HK-2 (cell line): ENCODE data around the gene ALCAM.

Experiments
- DNase-seq: peaks from one replicate; pipeline ENCODE4 v3.0.0-alpha.2; 2018; ENCODE audit not compliant: unreplicated experiment

The ALCAM gene

DNA sequence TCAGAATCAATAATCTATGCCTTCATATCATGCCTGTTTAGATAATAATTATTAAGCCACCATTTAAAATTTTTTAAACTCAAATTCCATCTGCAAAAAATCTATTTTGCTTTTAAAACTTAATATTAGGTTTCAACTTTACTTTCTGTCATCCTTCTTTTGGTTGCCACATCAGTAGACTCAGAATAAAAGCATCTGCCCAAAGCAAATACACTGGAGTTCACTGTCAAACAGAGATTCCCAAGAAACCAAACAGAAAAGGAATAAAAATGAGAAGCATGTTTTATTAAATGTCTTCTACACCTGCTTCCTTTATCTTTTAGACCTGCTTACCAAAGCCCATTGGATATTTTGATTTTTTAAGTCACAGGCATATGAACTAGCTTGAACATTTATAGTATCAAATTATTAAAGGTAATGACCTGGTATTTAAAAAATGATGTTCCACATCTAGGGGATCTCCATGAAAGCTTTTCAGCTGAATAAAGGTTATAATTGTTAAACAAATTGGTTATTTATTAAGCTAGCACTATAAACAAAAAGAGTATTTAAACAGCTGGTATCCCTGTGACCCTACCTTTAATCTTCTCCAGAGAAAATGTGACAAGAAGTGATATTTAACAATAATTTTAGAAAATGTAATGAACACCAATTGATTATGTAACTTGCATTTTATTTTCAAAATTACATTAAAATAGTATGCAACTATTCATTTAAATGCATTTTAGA is 62.5 kb downstream of the ALCAM start:
- DNase-seq = no peak

DNA sequence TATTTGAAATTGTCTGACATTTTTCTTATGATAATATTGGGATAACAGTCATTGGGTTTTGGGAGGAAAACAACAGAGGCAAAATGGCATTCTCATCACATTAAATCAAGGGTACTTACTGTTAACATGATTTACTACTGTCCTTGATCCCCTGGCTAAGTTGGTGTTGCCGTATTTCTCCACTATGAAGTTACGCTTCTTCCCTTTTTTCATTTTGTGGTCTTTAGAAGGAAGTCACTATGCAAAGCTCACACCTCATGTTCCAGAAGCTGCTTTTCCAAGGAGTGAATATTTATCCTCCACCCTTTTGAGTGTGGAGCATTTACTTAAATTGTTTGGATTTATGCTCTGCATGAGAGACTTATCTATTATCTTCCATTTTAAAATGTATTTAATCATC is 63.7 kb downstream of the ALCAM start:
- DNase-seq = no peak

DNA sequence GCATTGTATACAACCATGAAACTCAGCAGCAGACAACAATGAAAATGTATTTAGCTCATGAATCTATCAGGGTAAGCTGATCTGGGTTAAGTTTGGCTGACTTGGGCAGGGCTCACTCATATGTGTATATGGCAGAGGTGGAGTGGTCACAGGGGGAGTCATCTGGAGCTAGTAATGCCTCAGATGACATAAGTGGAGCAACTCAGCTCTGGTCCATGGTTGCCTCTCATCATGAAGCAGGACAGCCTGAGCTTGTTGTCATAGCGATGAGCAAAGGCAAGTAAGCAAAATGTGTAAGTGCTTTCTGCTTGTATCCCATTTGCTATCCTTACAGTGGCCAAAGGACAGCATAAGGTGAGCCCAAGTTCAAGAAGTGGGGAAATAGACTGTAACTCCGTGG is 64.5 kb downstream of the ALCAM start:
- no peak for DNase-seq

DNA sequence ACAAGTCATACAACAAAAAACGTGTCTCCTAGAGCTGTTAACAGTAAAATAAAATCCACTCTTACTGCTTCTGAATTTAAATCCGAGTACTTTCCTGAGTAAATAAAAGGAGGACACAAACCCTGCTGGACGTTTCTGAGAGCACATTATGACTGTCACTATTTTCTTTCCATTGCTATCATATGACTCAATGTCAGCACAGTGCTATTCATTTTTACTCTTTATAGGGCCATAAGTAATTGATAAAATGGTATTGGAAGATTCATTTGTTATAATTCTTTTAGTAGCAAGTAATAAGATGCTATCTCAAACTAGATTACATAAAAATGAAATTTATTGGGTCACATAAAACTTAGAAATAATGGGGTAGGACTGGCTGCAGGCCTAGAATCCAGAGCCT is 68.6 kb downstream of the ALCAM start:
- no peak for DNase-seq

DNA sequence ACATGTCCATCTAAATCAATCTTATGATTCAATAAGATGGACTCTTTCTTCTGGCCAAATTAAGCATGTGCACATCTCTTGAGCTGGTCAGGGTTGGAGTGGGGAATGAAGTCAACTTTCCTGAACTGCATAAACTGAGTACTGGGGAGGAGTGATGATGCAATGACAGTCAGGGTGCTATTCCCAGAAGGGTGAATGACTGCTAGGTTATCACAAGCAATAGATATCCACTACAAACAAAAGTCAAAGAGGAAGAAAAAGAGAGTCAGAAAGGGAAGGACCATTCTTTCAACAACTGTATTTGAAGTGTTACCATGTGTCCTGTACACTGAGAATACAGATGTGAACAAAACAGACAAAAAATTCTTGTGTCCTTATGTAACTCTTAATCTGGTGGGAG is 70.0 kb downstream of the ALCAM start:
- no peak for DNase-seq

DNA sequence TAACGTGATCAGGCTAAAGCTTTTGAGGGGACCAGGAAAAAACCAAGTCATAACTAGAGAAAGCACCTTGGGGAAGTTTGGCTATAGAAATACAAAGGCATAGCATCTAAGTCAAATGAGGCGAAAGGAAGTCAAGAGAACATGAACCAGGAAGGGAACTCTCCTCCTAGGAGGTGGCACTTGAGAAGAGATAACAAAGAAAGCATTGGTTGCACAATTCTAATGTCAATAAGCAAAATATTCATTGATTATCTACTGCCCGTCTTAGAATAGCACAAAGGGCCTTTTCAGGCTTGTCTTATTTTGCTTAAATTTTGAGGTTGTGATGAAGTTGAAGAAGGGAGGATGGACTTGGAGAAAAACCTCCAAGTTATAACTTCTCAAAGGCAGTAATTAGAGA is 73.4 kb downstream of the ALCAM start:
- no peak for DNase-seq

DNA sequence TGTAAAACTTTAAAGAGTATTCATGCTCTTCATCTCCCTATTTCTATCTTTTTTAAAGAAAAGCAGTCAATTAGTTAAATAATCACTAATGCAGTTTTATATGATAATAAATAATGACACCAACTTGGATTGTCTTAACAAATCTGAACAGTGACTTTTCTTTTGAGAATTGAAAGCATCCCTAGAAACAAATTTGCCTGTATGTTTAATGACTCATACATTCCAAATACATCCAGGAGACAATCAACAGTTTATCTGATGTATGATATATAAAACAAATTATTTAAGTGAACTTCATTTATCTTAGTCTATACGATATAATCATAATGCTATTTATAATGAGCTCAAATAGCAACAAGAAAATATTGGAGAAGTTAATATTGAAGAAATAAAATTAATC is 78.0 kb downstream of the ALCAM start:
- no peak for DNase-seq

DNA sequence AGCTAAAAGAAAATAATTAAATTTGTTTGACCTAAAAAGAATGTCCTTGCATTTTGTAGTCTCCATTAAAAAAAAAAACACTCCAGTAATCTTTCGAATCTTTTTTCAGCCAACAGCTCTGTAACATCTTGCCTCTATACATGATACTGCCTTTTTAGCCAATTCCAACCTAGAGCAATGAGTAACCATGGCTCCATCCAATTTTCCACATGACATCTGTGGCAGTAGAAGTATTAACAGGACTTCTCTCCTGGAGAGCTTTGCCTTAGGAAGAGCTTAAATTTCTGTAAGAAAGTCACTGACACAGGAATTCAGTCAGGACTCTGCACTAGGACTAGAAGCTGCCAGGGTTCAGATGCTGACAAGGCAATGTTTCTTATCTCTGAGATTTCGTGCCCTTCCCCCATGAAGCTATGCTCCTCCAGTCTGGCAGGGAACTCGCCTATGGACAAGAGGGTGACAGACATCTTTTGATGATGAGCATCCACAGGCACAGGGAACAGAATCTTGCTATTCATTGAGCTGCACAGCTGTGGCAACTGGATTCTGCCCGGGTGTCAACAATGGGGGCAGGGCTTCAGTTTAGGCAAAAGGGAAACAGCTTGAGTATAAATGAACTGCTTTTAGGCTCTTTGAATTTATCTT is 81.8 kb downstream of the ALCAM start:
- DNase-seq = no peak

DNA sequence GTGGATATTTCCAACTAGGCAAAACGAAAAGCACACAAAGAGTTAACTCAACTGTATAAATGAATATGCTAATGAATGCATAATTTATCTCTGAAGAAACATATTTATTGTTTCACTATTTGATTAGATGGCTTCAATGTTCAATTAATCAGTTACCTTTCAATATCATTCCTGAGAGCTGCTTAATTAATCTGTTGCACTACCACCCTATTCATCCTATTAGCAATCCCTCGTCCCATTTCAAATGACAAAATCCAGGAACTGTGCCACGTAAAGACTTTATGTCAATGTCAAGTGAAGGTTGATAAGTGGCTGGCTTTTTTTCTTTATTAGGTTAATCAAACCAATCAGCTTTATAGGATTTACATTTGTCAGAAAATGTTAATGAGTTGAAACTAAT is 82.7 kb downstream of the ALCAM start:
- no peak for DNase-seq

DNA sequence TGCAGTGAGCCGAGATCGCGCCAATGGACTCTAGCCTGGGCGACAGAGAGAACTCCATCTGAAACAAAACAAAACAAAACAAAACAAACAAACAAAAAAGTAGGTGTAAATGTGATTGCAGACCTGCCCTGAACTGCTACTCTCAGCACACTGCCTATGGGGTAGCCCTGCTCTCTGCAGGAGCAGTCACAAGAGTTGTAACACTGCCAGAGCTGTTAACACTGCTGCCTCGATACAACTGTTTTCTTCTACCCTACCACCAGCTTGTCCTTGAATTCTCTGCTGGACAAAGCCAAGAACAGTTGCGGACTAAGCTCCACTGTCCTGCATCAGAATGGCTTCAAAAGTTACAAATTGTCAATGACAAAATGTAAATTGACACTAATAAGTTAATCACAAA is 89.3 kb downstream of the ALCAM start:
- DNase-seq = no peak

DNA sequence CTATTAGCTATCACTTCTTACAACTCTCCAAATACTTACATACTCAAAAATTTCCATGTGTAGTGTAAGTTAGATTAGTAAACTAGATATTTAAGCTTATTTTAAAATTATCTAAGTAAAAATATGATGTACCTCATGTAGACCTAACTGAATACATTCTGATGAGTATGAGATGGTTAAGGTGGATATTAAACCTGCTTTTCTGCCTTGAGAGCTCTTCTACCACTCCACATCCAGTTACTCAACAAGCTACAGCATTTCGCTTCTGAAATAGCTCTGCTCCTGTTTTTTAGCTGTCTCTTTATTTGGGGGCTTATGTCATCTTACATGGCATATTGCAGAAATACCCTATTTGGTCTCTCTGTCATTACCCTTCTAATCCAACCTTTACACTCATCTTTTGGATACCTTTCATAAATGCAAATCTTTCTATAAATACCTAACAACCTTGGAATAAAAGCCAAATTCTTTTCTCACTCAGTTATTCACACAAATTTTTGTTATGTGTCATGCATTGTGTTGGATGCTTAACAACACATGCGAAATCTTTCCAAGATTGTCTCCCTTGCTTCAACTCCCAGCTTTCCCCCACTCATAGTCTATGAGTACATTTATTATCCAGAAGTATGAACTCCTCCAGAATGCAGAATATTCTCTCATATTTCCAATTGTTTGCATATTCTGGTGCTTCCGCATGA is 92.0 kb downstream of the ALCAM start:
- no peak for DNase-seq

DNA sequence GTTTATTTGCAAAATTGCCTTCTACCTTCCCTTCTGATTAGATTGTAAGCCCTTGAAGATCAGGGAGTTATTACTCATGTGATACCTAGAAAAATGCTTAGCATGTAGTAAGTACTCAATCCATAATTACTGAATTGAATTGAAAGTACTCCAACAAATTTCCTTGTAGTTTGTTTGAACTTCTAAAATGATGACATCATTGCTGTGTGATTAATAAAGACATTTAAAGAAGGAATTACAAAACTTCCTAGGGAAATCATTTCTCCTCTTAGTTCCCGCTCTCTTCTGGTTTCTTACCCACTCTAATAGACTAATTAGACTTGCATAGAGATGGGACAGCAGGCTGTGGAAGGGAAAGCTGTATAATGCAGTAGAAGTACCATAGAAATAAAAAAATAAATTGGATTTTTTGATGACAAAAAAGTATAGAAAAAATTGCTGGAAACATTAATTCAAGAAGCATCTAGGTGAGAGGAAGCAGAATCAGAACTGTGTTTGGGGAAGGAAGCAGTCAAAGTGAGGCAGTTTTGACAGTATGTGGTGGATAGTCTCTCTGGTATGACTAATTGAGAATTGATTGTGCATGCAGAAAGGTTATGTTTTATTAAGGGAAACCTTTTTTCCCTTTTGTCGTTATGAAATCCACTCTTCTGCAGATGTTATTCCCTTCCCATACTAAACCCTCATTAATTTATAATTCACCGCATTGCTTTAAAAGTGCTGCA is 93.0 kb downstream of the ALCAM start:
- no peak for DNase-seq

DNA sequence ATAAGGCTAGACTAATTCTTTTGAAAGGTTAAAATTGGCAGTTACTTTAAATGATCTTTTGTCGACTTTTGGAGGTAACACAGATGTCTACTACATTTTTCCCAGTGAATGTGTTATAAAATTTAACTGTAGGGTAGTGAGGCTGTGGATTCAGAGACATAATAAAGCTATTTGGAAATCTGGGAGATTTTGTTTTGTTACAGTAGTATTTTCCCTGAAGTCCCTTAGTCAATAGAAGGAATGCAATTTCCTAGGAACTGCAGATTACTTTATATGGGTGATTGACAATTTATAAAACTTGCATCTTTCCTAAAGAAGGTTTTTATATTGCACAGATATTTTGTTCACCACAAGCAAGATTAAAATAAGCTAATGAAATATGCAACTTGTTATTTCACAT is 96.9 kb downstream of the ALCAM start:
- no peak for DNase-seq

DNA sequence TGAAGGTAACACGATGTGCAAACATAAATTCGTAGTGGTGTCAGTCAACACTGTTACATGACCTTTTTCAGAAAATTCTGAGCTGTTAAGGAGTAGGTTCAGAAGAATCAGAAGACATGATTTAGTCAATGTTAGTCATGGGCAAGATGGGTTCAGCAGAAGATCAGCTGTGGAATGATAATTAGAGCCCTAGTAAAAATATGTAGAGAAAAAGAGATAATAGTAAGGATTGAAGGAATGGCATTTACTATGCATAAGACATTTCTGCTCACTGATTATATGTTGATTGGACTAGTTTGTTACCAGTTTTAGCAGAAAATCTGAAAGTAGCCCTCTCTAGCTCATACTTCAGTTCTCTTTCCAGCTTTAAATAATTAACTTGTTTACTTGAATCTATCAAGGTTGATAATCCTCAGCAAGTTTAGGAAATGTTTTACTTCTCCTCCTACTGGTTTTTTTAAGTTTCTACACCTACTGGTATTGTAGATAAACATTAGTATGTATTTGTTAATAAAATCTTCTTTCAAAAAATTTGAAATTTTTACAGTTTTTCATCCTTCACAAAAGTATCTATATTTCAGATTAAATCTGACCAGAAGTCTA is 98.6 kb downstream of the ALCAM start:
- DNase-seq = no peak

DNA sequence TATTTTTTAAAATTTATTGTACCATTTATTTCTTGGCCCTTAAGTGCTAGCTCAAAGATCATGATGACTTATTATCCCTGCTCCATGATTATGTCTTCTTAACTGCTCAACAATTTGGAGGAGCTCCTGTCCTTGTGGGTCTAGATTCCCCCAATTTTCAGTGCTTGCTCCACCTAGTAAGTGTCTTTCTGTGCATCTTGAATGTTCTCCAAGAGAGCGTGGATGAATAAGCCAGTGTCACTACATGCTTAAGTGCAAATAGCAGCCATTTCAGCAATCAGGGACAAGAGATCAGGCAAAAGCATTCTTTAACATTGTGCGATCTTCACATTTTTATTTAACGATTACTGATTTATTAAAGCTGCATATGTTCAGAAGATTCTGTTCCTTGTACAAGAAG is 99.4 kb downstream of the ALCAM start:
- DNase-seq = no peak

DNA sequence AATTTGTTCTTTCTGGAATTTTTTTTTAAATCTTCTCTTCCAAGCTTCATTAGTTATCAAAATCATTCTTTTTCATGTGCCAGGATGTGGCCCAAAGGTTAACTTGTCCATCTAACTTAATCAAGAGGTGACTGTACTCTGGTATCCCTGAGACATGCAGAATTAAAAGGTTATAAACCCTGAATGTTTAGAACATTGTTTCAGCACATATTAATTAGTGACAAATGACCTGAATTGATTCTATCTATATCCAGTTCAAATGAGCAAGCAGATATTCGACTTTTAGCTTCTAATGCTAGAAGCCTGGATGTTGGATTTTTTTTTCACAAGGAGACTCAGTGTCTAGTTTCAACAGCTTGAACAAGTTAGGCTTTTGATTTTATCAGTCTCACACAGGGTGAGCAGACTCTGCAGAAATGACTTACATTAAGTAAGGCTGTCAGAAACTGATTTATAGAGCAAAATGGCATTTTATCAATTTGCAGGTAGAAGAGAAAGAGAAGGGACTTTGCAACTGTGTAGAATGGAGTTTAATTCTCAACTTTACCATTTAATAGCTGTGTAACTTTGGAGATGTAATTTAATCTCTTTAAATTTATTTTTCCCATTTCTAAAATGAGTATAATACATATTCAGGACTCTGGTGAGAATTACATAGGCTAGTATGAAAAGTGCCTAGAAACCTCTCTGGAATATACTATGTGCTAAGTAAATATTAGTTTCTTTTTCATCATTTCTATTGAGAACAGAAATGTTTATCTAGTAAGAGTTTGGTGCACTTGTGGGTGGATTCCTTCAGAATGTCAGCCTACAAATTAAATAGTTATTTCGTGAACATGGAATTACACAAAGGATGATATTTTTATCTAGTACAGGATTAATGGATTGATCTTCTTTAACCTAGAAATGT is 100.0 kb downstream of the ALCAM start:
- no peak for DNase-seq

DNA sequence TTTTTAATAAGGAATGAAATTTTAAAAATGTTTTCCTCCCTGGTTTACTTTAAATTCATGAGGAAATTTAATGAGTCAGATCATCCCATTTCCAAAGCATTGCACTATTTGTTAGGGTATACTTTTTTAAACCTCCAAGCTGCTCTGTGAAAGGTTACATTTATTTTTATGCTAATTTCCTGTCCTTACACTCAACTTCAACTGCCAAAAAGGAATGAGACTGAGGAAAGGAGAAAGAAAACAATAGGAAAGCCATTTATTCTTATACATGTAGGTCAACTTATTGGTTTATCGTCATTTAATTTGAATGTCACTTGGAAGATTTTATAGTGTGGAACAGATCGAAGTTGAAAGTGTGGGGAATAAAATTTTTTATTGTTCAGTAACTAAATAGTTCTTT is 104.1 kb downstream of the ALCAM start:
- DNase-seq = no peak

DNA sequence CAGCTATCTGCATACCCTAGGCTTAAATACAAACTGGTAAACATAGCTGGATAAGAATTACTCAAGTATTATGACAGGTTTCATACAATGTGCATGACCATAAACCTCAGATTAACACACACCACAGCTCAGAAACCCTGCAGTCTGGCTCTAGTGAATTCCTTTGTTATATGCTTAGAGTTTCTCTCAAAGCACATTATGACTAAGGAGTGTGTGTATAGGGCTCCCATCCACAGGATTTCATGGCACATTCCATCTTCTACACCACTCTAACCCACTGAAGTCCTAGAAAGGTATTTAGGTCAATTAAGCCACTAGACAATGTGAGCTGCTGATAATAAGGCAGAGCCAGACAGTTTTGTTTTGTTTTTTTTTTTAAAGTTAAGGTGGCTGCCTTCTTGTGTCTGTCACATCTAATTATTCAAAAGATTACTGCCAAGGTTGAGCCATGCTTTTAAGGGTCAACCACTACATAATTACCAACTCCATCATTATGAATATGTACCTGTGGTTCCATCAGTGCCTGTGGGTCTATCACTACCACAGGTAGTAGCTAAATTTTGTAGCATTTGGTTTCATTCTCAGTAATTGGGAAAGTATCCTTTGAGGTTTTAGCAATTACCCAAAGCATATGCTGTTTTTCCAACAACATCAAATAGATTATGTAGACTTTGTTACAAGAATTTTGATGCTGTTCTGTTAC is 107.0 kb downstream of the ALCAM start:
- DNase-seq = no peak

DNA sequence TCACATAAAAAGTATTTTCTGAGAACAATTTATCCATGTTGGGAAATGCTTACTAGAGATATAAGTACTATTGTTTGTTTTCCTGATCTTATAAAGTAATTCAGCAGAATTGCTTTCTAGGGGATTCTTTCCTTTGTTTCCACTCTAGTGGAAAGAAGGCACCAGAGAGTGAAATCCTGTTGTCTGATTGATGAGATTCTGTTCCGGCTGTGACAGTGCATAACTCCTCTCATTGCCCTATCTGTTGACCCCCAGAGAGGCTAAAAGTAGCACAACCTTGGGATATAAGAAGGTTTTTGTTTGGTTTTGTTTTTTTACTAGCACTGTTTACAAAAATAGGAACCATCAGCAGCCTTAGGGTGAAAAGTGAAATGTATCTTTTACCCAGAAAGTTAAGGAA is 114.1 kb downstream of the ALCAM start:
- DNase-seq = no peak

DNA sequence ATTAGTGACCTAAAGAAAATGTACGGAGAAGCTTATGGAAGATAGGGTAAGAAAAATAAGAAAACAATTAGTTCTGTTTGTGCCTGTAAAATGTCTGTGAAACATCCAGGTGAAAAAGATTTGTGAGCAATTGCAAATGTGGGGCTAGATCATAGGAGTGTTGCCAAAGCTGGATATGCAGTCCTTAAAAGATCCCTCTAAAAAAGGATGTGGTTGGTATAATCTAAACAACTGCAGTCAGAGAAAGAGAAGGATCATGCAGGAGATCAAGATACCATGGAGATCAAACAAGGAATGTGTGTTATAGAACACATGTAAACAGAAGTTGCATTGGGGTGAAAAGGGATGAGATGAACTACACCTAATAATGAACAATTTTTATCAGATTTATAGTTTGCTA is 116.8 kb downstream of the ALCAM start:
- DNase-seq = no peak

DNA sequence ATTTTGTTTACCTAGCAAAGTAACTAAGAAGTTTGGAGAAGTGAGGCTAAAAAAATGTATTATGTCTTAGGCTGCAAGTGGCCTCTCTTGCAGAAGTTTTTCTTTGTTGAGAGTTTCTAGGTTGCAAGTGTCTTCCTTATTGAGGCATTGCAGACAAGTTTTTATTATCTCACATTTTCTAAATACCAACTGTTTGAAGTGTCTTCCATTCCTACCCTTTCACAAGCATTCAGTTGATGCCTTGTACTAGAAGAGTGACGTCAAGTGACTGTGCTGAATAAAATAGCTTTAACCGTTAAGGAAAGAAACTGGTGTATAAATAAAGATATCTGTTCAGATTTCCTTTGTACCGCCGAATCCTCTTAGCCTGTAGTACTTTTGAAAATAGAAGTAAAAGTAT is 123.3 kb downstream of the ALCAM start:
- DNase-seq = no peak
